HPDE6-E6E7 (cell line): ENCODE measurements around the gene TOR4A.
"Not testable (repeated sequence)": the region's sequence is repeated elsewhere in the genome, so short reads cannot be mapped to it uniquely, and the experiment has no call there.

Experiments used
- DNase-seq: peaks from one replicate; pipeline ENCODE4 v3.0.0; 2011; ENCODE audit warnings: missing footprints; ENCODE audit errors: extremely low spot score

The TOR4A gene

DNA sequence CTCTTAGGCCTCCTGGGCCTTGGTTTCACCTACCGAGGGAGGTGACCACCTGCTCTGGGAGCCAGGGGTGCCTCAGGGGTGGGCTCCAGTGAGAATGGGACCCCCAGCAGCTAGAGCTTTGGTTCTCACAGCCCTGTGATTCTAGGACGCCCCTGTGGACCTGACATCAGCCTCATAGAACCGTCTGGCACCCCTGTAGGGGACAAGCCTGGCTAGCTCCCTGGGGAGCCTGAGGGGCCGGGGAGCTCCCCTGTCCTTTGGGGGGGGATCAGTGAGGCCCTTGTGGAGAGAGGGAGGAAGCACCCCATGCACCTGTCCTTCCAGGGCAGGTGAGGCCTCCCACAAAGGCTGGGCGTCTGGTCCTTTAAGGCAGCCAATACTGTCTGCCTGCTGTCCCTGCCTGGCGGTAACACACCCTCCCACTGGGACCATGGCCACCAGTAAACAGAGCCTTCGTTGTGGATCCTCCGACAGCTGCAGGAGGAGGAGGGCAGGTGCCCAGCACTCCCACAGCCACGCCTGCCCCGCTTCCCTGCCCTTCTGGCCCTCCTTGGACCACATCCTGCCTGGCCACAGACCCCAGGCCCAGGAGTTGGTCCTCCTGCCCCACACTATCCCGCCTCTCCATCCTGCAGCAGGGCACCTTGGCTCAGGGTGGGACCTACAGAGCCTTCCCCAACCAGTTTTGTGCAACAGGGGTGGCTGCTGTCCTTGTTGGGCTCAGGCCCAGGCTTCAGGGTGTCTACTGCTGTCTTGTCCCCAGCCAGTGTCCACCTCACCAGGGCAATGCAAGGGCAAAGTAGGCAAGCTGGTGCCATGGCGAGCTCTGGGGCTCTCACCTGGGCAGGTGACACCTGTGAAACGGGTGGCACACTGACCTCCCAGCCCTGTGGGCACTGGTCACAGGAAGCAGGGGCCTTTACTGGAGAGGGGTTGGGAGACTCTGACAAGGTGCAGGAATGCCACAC, 39.5 kb upstream of the TOR4A start:
- no peak for DNase-seq

- DNase-seq: not testable (repeated sequence)
Observed at GRCh38 chr9:137239541-137240200, 37.9 kb upstream of the TOR4A start.

- DNase-seq: no peak
Observed at GRCh38 chr9:137240318-137240840, 37.1 kb upstream of the TOR4A start.

- peak; percentile 99 for DNase-seq
Observed at GRCh38 chr9:137240841-137241489, 36.6 kb upstream of the TOR4A start, which contains the start of gene TUBB4B. TSS of gene TUBB4B (plus strand) at chr9:137241287. CDS start at chr9:137241361, 74 bp downstream.

GRCh38 chr9:137241490-137242268, 35.8 kb upstream of the TOR4A start:
- peak; percentile 67 for DNase-seq

- DNase-seq: no peak
Observed at GRCh38 chr9:137242269-137243203, 35.0 kb upstream of the TOR4A start.

GRCh38 chr9:137243266-137243625, 34.3 kb upstream of the TOR4A start:
- DNase-seq: not testable (repeated sequence)

- no peak for DNase-seq
Observed at GRCh38 chr9:137243626-137244485, 33.7 kb upstream of the TOR4A start.

DNA sequence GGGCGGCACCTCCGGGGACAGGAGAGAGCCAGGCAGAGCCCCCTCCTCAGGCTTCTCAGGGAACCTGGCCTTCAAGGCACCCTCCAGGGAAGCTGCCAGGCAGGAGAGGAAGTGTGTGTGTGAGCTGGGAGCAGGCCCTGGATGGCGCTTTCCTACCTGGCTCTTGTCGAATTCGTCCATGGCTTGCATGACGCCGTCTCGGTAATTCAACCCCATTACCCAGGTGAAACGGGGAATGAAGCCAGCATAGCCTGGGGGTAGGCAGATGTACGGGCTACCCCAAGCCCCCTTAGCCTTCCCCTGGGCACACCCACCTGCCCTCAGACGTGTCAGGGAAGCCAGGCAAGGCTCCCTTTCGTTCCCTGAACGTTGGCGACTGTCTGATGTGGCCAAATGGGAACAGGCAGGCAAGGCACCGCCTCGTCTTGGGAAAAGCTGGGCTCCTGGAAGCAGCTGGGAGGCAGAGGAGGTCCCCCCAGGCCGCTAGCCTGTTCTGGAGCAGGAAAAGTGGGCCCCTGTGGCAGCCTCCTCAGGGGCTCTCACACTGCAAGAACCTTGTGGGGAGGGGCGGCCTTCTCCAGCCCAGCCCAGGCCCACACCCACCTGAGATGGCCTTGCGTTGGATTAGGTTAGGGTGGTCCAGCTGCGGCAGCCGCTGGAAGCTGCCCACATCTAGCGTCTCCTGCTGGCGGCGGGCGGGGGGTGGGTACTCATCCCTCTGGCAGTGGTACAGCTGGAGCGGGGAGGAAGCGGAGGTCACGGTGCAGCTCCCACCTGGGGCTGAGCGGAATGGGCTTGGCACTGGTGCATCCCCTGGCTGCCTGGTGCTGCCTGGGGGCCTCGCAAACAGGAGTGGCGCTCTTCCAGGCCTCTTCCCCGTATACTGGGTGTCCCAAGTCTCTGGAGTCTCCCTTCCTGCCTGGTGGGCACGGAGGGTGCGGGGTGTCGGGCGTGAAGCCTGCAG, 32.8 kb upstream of the TOR4A start:
- no peak for DNase-seq

- DNase-seq: no peak
Observed at GRCh38 chr9:137245450-137246421, 31.8 kb upstream of the TOR4A start.

DNA sequence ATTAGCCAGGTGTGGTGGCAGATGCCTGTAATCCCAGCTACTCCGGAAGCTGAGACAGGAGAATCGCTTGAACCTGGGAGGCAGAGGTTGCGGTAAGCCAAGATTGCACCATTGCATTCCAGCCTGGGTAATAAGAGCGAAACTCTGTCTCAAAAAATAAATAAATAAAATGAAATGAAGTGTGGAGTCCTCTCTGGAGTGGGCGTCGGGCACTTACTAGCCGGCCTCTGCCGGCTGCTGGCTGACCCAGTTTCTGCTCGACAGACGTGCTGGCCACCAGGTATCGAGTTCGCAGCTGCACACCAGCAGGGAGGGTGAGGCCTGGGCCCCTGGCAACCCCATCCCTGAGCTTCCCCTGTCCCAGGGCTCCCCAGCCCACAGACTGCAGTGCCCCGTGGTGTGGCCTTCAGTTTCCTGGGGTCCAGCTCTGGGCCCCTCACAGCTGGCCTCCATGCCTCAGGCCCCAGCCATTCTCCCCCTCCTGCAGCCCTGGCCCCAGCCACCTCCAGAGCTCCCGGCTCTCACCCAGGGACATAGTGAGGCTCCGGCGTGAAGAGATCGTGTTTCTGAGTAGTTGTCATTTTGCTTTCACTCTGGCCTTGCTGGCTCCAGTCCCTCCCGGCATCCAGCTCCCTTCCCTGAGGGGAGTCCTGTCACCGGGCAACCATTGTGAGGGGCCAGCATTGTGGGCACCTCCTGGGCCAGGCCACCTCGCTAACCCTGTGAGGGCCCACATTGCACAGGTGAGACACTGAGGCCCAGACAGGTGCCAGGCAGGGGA, 30.2 kb upstream of the TOR4A start:
- no peak for DNase-seq

- no peak for DNase-seq
Observed at GRCh38 chr9:137247916-137248175, 29.7 kb upstream of the TOR4A start.

DNA sequence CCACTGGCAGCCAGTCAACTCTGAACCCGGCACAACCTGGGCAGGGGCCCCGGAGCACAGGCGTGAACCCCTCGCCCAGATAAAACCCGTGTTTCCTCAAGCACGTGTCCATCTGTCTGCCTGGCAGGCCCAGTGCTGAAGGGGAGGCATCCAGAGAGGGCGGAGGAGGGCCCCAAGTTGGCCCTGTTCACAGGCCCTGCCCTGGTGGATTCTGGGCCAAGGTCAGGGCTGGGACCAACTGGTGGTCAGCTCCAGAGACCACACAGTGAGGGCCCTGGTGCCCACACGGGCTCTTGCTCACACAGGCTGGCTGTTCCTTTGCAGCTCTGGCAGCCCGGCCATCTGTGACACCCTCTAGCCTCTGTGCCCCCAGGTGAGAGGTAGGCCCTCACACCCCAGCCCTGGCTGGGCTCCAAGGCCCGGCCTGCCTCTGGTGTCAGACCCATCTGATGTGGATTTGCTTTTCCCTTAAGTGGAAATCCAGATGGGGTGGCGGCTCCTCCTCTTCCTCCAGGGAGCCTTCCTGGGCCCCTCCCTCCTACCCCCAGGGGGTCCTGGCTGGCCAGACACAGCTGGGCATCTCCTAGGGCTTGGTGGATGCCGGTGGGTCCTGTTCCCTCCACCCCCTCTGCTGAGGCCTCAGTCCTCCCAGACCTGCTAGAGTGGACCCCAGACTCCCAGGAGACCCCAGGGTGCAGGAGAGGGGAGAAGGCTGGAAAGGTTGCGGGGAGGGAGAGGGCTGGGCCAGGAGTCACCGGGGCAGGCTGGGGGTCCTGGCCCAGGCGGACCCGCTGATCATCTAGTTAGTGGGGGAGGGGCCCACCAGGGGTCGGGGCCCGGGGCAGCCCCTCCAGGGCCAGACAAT, 27.0 kb upstream of the TOR4A start:
- DNase-seq: no peak

DNA sequence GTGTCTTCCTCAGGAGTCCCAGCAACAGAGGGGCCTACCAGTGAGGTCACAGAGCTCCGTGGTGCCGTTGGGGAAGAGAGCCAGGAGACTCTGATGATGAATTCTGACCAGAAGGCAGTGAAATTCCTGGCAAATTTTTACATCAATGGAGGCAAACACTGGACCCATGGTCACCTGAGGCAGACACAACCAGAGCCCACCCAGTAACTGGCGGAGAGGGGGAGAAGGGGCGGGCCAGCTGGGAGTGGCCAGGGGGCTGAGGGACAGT, 26.4 kb upstream of the TOR4A start, which contains the start of gene STPG3:
STPG3 (plus strand) TSS at position 93 of the 268 bp plus-strand sequence; CDS start at position 94, 1 bp downstream.
- DNase-seq: no peak

- DNase-seq: no peak
Observed at GRCh38 chr9:137251490-137252268, 25.8 kb upstream of the TOR4A start.
